LNCAP (cell line): ENCODE results near the gene FRRS1.

Experiments
- TF ChIP-seq, protein P1 (sequence below): fragments of 450-650 bp; IDR thresholded peaks from 2 replicates; pipeline ENCODE4 v1.5.1; 2017; ENCODE audit warnings: mild to moderate bottlenecking

Gene FRRS1

DNA sequence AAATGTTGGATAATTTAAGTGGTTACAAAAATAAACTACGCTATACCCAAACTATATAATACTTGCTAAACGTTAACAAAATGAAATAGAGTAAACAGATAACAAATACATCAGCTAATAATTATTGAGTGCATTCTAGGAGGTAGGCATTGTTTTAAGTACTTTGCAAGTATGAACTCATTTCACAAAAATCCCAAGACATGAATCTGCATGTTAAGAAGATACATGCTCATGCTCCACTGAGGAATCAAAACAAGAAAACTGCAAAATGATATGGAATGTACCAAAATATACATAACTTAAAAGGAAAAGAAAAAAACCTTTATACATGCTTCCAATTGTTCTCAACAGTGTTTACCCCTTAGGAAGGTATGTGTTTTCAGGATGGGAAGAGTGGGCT, 2.5 kb downstream of the FRRS1 start:
- TF ChIP-seq, protein P1, sequence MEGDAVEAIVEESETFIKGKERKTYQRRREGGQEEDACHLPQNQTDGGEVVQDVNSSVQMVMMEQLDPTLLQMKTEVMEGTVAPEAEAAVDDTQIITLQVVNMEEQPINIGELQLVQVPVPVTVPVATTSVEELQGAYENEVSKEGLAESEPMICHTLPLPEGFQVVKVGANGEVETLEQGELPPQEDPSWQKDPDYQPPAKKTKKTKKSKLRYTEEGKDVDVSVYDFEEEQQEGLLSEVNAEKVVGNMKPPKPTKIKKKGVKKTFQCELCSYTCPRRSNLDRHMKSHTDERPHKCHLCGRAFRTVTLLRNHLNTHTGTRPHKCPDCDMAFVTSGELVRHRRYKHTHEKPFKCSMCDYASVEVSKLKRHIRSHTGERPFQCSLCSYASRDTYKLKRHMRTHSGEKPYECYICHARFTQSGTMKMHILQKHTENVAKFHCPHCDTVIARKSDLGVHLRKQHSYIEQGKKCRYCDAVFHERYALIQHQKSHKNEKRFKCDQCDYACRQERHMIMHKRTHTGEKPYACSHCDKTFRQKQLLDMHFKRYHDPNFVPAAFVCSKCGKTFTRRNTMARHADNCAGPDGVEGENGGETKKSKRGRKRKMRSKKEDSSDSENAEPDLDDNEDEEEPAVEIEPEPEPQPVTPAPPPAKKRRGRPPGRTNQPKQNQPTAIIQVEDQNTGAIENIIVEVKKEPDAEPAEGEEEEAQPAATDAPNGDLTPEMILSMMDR: no peak

DNA sequence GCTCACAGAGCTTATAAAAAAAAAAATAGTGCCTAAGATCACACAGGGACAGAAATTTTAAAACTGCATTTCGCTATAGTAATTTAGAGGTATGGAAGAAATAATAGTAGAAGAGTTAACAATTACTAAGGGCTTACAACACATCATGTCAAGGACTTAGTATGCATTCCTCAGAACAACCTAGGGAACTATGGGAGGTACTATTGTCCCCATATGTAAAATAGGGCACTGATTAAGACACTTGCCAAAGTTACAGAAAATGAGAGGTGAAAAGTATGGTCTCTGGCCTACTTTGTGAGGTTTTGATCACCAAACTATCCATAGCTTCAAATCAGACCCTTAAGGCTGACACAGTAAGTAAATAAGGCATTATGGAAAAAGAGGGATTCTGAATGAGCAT, 4.7 kb downstream of the FRRS1 start:
- TF ChIP-seq, protein P1: no peak

DNA sequence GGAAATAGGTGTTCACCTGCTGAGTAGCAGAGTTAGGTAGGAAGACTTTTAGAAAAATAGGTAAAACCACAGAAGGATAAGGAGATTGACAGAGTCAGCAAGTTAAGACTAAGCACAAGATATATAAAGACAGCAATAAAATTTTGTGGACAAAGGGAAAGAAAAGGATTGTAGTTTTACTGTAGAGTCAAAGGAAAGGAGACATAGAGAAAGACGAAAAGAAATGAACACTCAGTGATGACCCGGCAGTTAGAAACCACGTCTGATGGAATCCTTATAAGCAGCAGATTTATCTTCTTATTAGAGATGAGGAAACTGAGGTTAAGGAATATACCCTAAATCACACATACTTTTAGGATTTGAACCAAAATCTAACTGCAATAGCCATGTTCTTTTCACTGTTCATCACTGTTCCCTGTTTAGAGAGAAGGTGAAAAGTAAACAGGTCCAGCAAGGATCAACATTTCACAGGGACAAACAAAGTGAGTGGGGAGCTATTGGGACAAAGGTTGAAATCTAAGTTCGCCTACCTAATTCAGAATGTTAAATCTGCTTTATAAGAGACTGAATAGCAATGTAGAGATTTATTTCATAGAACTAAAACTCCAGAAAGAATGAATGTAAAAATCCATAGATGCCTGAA, 6.8 kb downstream of the FRRS1 start:
- TF ChIP-seq, protein P1: no peak

DNA sequence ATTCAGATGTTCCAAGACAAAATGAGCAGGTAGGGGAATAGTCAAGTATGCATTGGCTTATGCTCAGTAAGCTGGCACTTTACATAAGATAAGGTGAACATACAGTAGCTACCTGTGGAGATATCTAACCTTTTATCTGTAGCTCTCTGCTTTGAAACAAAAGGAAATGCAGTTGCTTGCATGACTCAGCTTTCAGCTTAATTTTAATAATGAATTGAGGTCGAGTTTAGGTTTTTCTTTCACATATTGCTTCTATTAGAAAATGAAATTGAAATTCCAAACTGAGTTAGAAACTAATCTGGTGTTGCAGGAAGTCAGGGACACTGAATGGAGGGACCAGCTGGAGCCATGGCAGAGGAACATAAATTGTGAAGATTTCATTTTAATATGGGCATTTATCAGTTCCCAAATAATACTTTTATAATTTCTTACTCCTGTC, 8.3 kb downstream of the FRRS1 start:
- TF ChIP-seq, protein P1: no peak

DNA sequence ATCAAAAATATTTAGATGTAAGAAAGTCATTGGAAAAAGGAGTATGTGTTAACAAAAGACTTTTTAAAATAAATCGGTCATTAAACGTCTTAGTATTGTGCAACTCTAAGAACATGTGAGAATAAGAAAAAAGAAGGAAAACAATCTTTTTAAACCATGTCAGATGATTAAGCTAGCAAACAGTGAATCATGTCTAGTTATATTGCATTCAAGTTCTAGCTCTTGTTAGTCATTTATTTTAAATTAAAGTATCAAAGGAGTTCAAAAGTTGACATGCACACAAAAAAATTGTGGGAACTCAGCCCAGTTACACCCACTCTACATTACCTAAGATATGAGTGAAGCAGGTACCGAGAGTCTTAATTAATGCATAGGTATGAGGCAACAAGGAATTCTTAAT, 9.8 kb downstream of the FRRS1 start:
- TF ChIP-seq, protein P1: no peak

DNA sequence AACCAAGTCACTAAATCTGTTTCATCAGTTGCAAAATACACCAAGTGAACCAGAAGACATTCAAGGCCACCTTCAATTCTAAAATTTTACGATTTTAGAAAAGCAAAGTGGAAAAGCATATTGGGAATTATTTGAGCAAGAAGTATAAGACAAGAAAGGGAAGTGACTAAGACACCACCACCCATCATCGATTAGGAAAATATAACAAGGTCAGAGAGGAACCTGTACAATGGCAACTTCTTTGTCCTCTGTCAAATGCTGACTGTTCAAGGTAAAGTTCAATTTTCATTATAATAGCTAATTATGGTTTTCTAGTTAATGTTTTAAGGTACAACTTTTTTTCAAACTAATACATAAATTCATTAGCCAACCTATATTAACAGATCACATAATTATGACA, 10.8 kb downstream of the FRRS1 start:
- TF ChIP-seq, protein P1: no peak

DNA sequence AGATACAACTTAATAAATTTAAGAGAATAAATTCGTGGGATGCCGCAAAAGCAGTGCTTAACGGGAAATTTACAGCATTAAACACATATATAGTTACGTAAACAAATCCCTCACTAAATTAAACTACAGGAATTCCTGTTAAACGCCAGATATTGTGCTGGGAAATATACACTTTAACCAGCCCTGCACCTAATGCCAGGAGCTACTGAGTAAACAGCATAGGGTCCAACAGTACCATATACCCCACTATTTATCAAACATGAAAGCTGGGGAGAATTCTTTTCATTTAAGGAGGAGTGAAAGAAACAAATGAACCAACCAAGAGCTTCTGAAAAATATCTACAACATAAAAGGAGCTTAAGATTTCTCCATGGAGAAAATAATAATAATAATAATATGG, 11.7 kb downstream of the FRRS1 start:
- TF ChIP-seq, protein P1: no peak
